H1 (cell line): ENCODE data around the gene SHROOM3. TPM values are rescaled to one million over a fixed set of nuclear protein-coding genes. Genes with fewer than 3 reads are reported as not detected.

ENCODE experiments used
- CTCF ChIA-PET: fragments of 300-600 bp; sonication (Branson Sonifier 250); formaldehyde crosslinking; loops from one replicate; lab custom pipeline; 2021; ENCODE audit not compliant: partially characterized antibody; lab: Charles Lee
- POLR2A ChIA-PET: fragments of 300-600 bp; sonication (Branson Sonifier 250); formaldehyde crosslinking; loops from one replicate; lab custom pipeline; 2021; ENCODE audit warnings: inconsistent platforms; ENCODE audit not compliant: partially characterized antibody; lab: Charles Lee
- DNase-seq, 2 experiments: peaks; one replicate each; pipeline versions ENCODE4 v3.0.0 to v3.0.0-alpha.2; 2010 to 2022; ENCODE audit warnings: low spot score in 2 of 2, low read depth in 1 of 2, mixed read lengths in 1 of 2
- FAIRE-seq: peaks from 2 replicates; lab custom pipeline; 2011; peaks lifted over from hg19 to GRCh38; lab: Jason Lieb, UNC
- H2AFZ ChIP-seq: 2 replicates; pipeline ENCODE4 v1.8.1; 2012; ENCODE audit warnings: low read length, inconsistent platforms
- H2AK5ac ChIP-seq: 2 replicates; pipeline ENCODE4 v1.6.1; 2013; ENCODE audit warnings: low read depth, low read length
- H2BK120ac ChIP-seq: replicated peaks from 2 replicates; pipeline ENCODE3; 2013; ENCODE audit warnings: low read depth, low read length, inconsistent platforms
- H2BK12ac ChIP-seq: 2 replicates; pipeline ENCODE4 v1.6.1; 2013; ENCODE audit warnings: low read depth, low read length
- H2BK15ac ChIP-seq: 2 replicates; pipeline ENCODE4 v1.6.1; 2013; ENCODE audit warnings: low read length
- H2BK20ac ChIP-seq: 2 replicates; pipeline ENCODE4 v1.6.1; 2013; ENCODE audit warnings: low read length
- H2BK5ac ChIP-seq: 2 replicates; pipeline ENCODE4 v1.6.1; 2013; ENCODE audit warnings: low read depth, low read length
- H3K14ac ChIP-seq: 2 replicates; pipeline ENCODE4 v1.6.1; 2013; ENCODE audit warnings: inconsistent platforms; ENCODE audit not compliant: insufficient read length
- H3K18ac ChIP-seq: 2 replicates; pipeline ENCODE4 v1.6.1; 2013; ENCODE audit warnings: low read length; ENCODE audit errors: extremely low read depth
- H3K23ac ChIP-seq: 2 replicates; pipeline ENCODE4 v1.6.1; 2013; ENCODE audit warnings: inconsistent platforms; ENCODE audit not compliant: insufficient read length
- H3K23me2 ChIP-seq: 2 replicates; pipeline ENCODE4 v1.6.1; 2013; ENCODE audit warnings: low read depth, low read length
- H3K27ac ChIP-seq: 2 replicates; pipeline ENCODE4 v1.6.1; 2011; ENCODE audit warnings: low read depth, low read length, inconsistent platforms
- H3K27me3 ChIP-seq, 4 experiments: replicated peaks in 1 of 4; 1 replicate in 1 of 4; 2 replicates in 3 of 4; pipeline versions ENCODE4 v1.6.1 to v1.8.1; 2011 to 2013; ENCODE audit warnings: low read length in 3 of 4, mild to moderate bottlenecking in 3 of 4, inconsistent platforms in 2 of 4, mixed read lengths in 2 of 4, moderate library complexity in 1 of 4; ENCODE audit not compliant: control insufficient read depth in 3 of 4, insufficient read depth in 3 of 4; ENCODE audit errors: extremely low read depth in 1 of 4
- H3K36me3 ChIP-seq, 4 experiments: 2 replicates each; pipeline versions ENCODE4 v1.6.1 to v1.8.1; 2011 to 2013; ENCODE audit warnings: mild to moderate bottlenecking in 4 of 4, low read length in 3 of 4, moderate library complexity in 2 of 4, control low read depth in 1 of 4, inconsistent platforms in 1 of 4; ENCODE audit not compliant: insufficient read depth in 4 of 4, control insufficient read depth in 2 of 4
- H3K4ac ChIP-seq: replicated peaks from 2 replicates; pipeline ENCODE3; 2013; ENCODE audit warnings: low read length, low read depth, mixed read lengths, inconsistent platforms; ENCODE audit not compliant: insufficient read length
- H3K4me1 ChIP-seq, 4 experiments: replicated peaks in 1 of 4; 1 replicate in 1 of 4; 2 replicates in 3 of 4; pipeline versions ENCODE4 v1.6.1 to v1.8.1; 2011 to 2013; ENCODE audit warnings: low read length in 3 of 4, inconsistent platforms in 2 of 4, mixed read lengths in 1 of 4; ENCODE audit not compliant: insufficient read depth in 4 of 4, control insufficient read depth in 3 of 4
- H3K4me2 ChIP-seq, 2 experiments: 2 replicates each; pipeline versions ENCODE4 v1.6.1 to v1.8.1; 2011 to 2013; ENCODE audit warnings: low read depth in 2 of 2, low read length in 2 of 2, control low read depth in 1 of 2, inconsistent platforms in 1 of 2, mild to moderate bottlenecking in 1 of 2; ENCODE audit not compliant: insufficient read depth in 1 of 2
- H3K4me3 ChIP-seq, 4 experiments: fragments of 200-600, 300-600 bp in 1 of 4; sonication (generic), shearing (Covaris generic), sonication (Bioruptor Twin) in 1 of 4; 2 replicates each; pipeline versions ENCODE4 v1.5.1 to v1.8.1; 2011 to 2016; ENCODE audit warnings: low read length in 4 of 4, low read depth in 3 of 4, control low read depth in 2 of 4, inconsistent platforms in 2 of 4, mild to moderate bottlenecking in 2 of 4, mixed read lengths in 1 of 4, moderate library complexity in 1 of 4; ENCODE audit not compliant: insufficient read depth in 2 of 4; ENCODE audit errors: extremely low read depth in 1 of 4
- H3K56ac ChIP-seq: replicated peaks from 2 replicates; pipeline ENCODE3; 2013; ENCODE audit warnings: low read depth, mild to moderate bottlenecking, mixed read lengths, low read length, inconsistent platforms; ENCODE audit not compliant: insufficient read length
- H3K79me1 ChIP-seq: 2 replicates; pipeline ENCODE4 v1.6.1; 2013; ENCODE audit warnings: low read depth, low read length, control low read depth
- H3K79me2 ChIP-seq, 2 experiments: 2 replicates each; pipeline versions ENCODE4 v1.6.1 to v1.8.1; 2012 to 2013; ENCODE audit warnings: low read length in 2 of 2, mild to moderate bottlenecking in 2 of 2, inconsistent platforms in 1 of 2; ENCODE audit not compliant: insufficient read depth in 2 of 2, control insufficient read depth in 1 of 2
- H3K9ac ChIP-seq, 4 experiments: replicated peaks in 1 of 4; 1 replicate in 1 of 4; 2 replicates in 3 of 4; pipeline versions ENCODE4 v1.6.1 to v1.8.1; 2011 to 2013; ENCODE audit warnings: low read depth in 3 of 4, low read length in 3 of 4, control low read depth in 2 of 4, mild to moderate bottlenecking in 2 of 4, moderate library complexity in 2 of 4, inconsistent platforms in 1 of 4; ENCODE audit errors: extremely low read depth in 1 of 4
- H3K9me3 ChIP-seq, 2 experiments: 2 replicates each; pipeline versions ENCODE4 v1.6.1 to v1.8.1; 2012 to 2013; ENCODE audit warnings: mild to moderate bottlenecking in 2 of 2, moderate library complexity in 2 of 2, control low read depth in 1 of 2, inconsistent platforms in 1 of 2, low read depth in 1 of 2, low read length in 1 of 2, mixed read lengths in 1 of 2; ENCODE audit not compliant: insufficient read depth in 2 of 2
- H4K20me1 ChIP-seq, 2 experiments: replicated peaks in 1 of 2; 2 replicates each; pipeline versions ENCODE3 to v1.8.1; 2011 to 2013; ENCODE audit warnings: inconsistent platforms in 2 of 2, low read length in 2 of 2, mild to moderate bottlenecking in 1 of 2; ENCODE audit not compliant: insufficient read depth in 2 of 2, control insufficient read depth in 1 of 2
- H4K5ac ChIP-seq: 2 replicates; pipeline ENCODE4 v1.6.1; 2013; ENCODE audit warnings: low read length, low read depth, mixed read lengths, inconsistent platforms; ENCODE audit not compliant: insufficient read length
- H4K8ac ChIP-seq: 2 replicates; pipeline ENCODE4 v1.8.0; 2013; ENCODE audit warnings: mild to moderate bottlenecking, moderate library complexity, low read length, inconsistent platforms; ENCODE audit not compliant: insufficient read depth; ENCODE audit errors: extremely low read depth
- H4K91ac ChIP-seq: replicated peaks from 2 replicates; pipeline ENCODE3; 2013; ENCODE audit warnings: low read length, mixed read lengths, inconsistent platforms; ENCODE audit not compliant: insufficient read length
- BCL11A ChIP-seq, 2 experiments: IDR thresholded peaks; one replicate each; pipeline ENCODE4 v1.6.1; 2011; ENCODE audit warnings: low read depth in 2 of 2, low read length in 2 of 2, mild to moderate bottlenecking in 2 of 2
- CBX5 ChIP-seq: fragments of 300-800, 300-1000 bp; sonication (generic); IDR thresholded peaks from 2 replicates; pipeline ENCODE4 v1.7.1; 2016; ENCODE audit warnings: antibody characterized with exemption, low read length, low read depth
- CBX8 ChIP-seq: fragments of 300-800, 300-1000 bp; sonication (generic); IDR thresholded peaks from 2 replicates; pipeline ENCODE4 v1.7.1; 2016; ENCODE audit warnings: low read depth, low read length, borderline replicate concordance
- EZH2 ChIP-seq: fragments of 200-600 bp; sonication (generic); IDR thresholded peaks from 2 replicates; pipeline ENCODE4 v1.7.1; 2012; ENCODE audit warnings: low read depth, mild to moderate bottlenecking, moderate library complexity, low read length, inconsistent platforms; ENCODE audit not compliant: severe bottlenecking
- HDAC2 ChIP-seq, 2 experiments: fragments of 300-600 bp in 1 of 2; sonication (generic) in 1 of 2; IDR thresholded peaks; 2 replicates each; pipeline ENCODE4 v1.6.1; 2011 to 2012; ENCODE audit warnings: low read depth in 2 of 2, low read length in 2 of 2, mild to moderate bottlenecking in 2 of 2, moderate library complexity in 2 of 2, borderline replicate concordance in 1 of 2, inconsistent platforms in 1 of 2
- HDAC6 ChIP-seq: IDR thresholded peaks from one replicate; pipeline ENCODE4 v1.7.1; 2012; ENCODE audit warnings: low read depth, mild to moderate bottlenecking, inconsistent platforms, low read length, moderate library complexity
- MAFK ChIP-seq: IDR thresholded peaks from 2 replicates; pipeline ENCODE4 v1.6.1; 2012; ENCODE audit warnings: low read depth, mild to moderate bottlenecking, improper control_type of control experiment, low read length
- PHF8 ChIP-seq: fragments of 200-600 bp; sonication (generic); conservative IDR thresholded peaks from 2 replicates; pipeline ENCODE4 v1.7.1; 2012; ENCODE audit warnings: low read depth, mild to moderate bottlenecking, inconsistent platforms, low read length, moderate library complexity
- POLR2AphosphoS5 ChIP-seq: IDR thresholded peaks from 2 replicates; pipeline ENCODE4 v1.6.1; 2011; ENCODE audit warnings: low read depth, low read length
- RFX5 ChIP-seq: IDR thresholded peaks from 2 replicates; pipeline ENCODE4 v1.6.1; 2011; ENCODE audit warnings: low read depth, low read length, improper control_type of control experiment, borderline replicate concordance
- SUZ12 ChIP-seq: fragments of 200-600 bp; sonication (generic); IDR thresholded peaks from 2 replicates; pipeline ENCODE4 v1.6.1; 2012; ENCODE audit warnings: mild to moderate bottlenecking, inconsistent platforms, low read length, moderate library complexity, mixed read lengths
- polyA plus RNA-seq, 7 experiments: library from polyadenylated mRNA; depleted of rRNA in 3 of 7; stranded (reverse) in 5 of 7; unstranded in 2 of 7; fragments of >200 nt in 5 of 7; fragments of 200-250 nt in 2 of 7; gene quantifications; 1 replicate in 5 of 7; 2 replicates in 1 of 7; 4 replicates in 1 of 7; pipeline versions ENCODE4 v1.2.1 to v1.2.3, GENCODE V29; 2011 to 2013; ENCODE audit warnings: missing spikeins in 2 of 7, mixed read lengths in 2 of 7
- total RNA-seq: library from RNA; stranded (reverse); fragmentation: NEBNext Ultra II Directional; extraction: Animal tissue kit (Norgen Biotek cat#: 25700); gene quantifications from 2 replicates; pipeline ENCODE4 v1.2.1, GENCODE V29; 2021
- TF ChIP-seq, protein P1 (sequence below): IDR thresholded peaks from 2 replicates; pipeline ENCODE4 v1.6.1; 2012; ENCODE audit warnings: low read length, inconsistent platforms

Gene SHROOM3
- total and polyA plus RNA-seq, 2 of the 8 experiments (the other 6 are each of a cell fraction or from before 2014, with no cell fraction given): 15.8 to 34.0 TPM

DNA sequence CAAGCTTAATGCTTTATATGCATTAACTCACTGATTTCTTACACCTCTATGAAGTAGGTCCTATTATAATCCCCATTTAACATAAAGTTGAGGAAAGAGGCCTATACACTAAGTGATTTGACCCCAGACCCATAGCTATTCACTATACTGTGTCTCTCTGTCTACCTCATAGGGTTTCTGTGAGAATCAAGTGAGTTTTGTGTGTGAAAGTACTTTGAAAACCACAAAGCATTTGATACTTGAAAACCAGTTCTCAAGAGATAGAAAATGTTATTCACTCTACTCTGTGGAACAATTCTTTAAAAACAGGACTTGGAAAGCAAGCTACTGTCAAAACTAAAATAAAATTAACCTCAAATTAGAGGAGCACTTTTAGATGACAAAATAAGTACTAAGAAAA, 35.0 kb downstream of the SHROOM3 start:
- no peak overlapping the region for H3K18ac ChIP-seq
- H4K5ac ChIP-seq: no peak overlapping the region
- no peak overlapping the region for H2BK15ac ChIP-seq
- H2AFZ ChIP-seq: no peak overlapping the region
- no peaks in the 10 kb centered on the region for H4K20me1 ChIP-seq
- H3K36me3 ChIP-seq: no peaks in the 10 kb centered on the region
- H3K4ac ChIP-seq: no peak overlapping the region
- no peaks in the 10 kb centered on the region for H3K23me2 ChIP-seq
- no peaks in the 10 kb centered on the region for H3K9me3 ChIP-seq
- H2BK120ac ChIP-seq: no peak overlapping the region
- H2BK12ac ChIP-seq: no peak overlapping the region
- no peak overlapping the region for H4K8ac ChIP-seq
- H3K4me1 ChIP-seq: 0 out of 7 replicates have a peak, but pooled peaks cover 0 to 2% (median 0%) of the 10 kb centered on the region in 4 experiments
- H3K27ac ChIP-seq: no peak overlapping the region
- no peaks in the 10 kb centered on the region for H3K79me2 ChIP-seq
- H3K4me2 ChIP-seq: no peak overlapping the region
- no peaks in the 10 kb centered on the region for H3K79me1 ChIP-seq
- H3K14ac ChIP-seq: no peak overlapping the region
- no peak overlapping the region for H3K4me3 ChIP-seq
- no peak for DNase-seq
- H3K56ac ChIP-seq: no peak overlapping the region
- no peak overlapping the region for H2BK5ac ChIP-seq
- no peaks in the 10 kb centered on the region for H3K27me3 ChIP-seq
- H3K9ac ChIP-seq: no peak overlapping the region
- CTCF ChIA-PET: interaction anchor here (0.6 to 1.4 kb wide), 10 partner anchors 8 to 682 kb away, joined by 3 to 4 read pairs (median 3); no protein-coding TSS in a partner anchor
- no peak overlapping the region for H2BK20ac ChIP-seq
- FAIRE-seq: no peak
- no peak overlapping the region for H4K91ac ChIP-seq
- no peak overlapping the region for H2AK5ac ChIP-seq
- POLR2A ChIA-PET: interaction anchor here (0.8 to 2.5 kb wide), 2 partner anchors 10 to 29 kb away, joined by 3 to 11 read pairs; no protein-coding TSS in a partner anchor
- no peak overlapping the region for H3K23ac ChIP-seq
- TF ChIP-seq, protein P1, sequence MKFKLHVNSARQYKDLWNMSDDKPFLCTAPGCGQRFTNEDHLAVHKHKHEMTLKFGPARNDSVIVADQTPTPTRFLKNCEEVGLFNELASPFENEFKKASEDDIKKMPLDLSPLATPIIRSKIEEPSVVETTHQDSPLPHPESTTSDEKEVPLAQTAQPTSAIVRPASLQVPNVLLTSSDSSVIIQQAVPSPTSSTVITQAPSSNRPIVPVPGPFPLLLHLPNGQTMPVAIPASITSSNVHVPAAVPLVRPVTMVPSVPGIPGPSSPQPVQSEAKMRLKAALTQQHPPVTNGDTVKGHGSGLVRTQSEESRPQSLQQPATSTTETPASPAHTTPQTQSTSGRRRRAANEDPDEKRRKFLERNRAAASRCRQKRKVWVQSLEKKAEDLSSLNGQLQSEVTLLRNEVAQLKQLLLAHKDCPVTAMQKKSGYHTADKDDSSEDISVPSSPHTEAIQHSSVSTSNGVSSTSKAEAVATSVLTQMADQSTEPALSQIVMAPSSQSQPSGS: no peak
- TF ChIP-seq POLR2AphosphoS5: no peak
- no peak for TF ChIP-seq HDAC6
- no peak for TF ChIP-seq RFX5
- no peak for TF ChIP-seq HDAC2 (IDR thresholded peaks at IDR 0.05; ENCODE audit: borderline replicate concordance in 1 of 2, low read depth in 2 of 2, low read length in 2 of 2)
- TF ChIP-seq EZH2: no peak
- no peak for TF ChIP-seq BCL11A (IDR thresholded peaks at IDR 0.05; ENCODE audit: low read depth in 2 of 2, low read length in 2 of 2)
- TF ChIP-seq CBX5: no peak
- TF ChIP-seq PHF8: no peak
- no peak for TF ChIP-seq MAFK
- TF ChIP-seq SUZ12: no peak
- TF ChIP-seq CBX8: no peak
